ENCODE data around the gene ZNF426.

ZNF426 gene

DNA sequence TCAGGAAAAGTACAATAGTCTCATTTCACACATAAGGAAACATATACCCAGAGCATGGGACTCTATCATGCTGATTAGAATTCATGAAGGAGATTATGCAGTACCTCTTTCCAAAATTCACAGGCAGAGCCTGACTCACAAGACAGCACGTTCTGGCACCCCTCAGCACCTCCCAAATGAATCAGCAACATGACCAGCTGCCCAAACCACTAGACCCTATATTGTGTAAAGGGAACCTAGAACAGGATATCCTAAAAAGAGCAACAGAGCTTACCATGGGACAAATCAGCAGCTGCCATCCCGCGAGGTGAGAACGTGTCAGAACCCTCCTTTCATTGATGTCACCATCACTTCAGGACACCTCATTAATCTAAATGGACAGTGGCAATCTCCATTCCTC lies 2.5 kb downstream of the ZNF426 start:
- no peak for DNase-seq (ENCODE audit: extremely low read depth, insufficient read length)
- Histone ChIP-seq H3K27me3 (replicated peaks; ENCODE audit: control insufficient read depth, insufficient read depth, low read length) (no peaks in the 10 kb centered on the region), H3K4me3 (replicated peaks; ENCODE audit: low read depth, low read length) (no peak overlapping the region), H3K36me3 (ENCODE audit: control insufficient read depth, insufficient read depth, low read length) (peaks cover 20% of the 10 kb centered on the region)
- TF ChIP-seq, protein P1, sequence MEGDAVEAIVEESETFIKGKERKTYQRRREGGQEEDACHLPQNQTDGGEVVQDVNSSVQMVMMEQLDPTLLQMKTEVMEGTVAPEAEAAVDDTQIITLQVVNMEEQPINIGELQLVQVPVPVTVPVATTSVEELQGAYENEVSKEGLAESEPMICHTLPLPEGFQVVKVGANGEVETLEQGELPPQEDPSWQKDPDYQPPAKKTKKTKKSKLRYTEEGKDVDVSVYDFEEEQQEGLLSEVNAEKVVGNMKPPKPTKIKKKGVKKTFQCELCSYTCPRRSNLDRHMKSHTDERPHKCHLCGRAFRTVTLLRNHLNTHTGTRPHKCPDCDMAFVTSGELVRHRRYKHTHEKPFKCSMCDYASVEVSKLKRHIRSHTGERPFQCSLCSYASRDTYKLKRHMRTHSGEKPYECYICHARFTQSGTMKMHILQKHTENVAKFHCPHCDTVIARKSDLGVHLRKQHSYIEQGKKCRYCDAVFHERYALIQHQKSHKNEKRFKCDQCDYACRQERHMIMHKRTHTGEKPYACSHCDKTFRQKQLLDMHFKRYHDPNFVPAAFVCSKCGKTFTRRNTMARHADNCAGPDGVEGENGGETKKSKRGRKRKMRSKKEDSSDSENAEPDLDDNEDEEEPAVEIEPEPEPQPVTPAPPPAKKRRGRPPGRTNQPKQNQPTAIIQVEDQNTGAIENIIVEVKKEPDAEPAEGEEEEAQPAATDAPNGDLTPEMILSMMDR (IDR thresholded peaks at IDR 0.05; ENCODE audit: insufficient read depth, low read length, poor library complexity, severe bottlenecking), result no peak

DNA sequence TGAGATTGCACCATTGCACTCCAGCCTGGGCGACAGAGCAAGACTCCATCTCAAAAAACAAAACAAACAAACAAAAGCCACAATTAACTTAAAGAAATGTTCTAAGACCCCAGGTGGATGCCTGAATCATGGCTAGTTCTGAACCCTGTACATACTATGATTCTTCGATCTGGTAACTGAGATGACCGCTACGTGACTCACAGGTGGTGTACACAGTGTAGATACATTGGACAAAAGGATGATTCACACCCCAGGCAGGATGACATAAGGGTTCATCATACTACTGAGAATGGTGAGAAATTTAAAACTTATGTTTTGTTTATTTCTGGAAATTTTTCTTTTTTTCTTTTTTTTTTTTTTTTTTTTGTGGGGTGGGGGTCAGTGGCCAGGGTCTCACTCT lies 6.5 kb downstream of the ZNF426 start:
- no peak for DNase-seq (ENCODE audit: extremely low read depth, insufficient read length)
- Histone ChIP-seq H3K36me3 (ENCODE audit: control insufficient read depth, insufficient read depth, low read length) (peaks cover 38% of the 10 kb centered on the region), H3K4me3 (replicated peaks; ENCODE audit: low read depth, low read length) (no peak overlapping the region), H3K27me3 (replicated peaks; ENCODE audit: control insufficient read depth, insufficient read depth, low read length) (no peaks in the 10 kb centered on the region)
- TF ChIP-seq, protein P1 (IDR thresholded peaks at IDR 0.05; ENCODE audit: insufficient read depth, low read length, poor library complexity, severe bottlenecking), result no peak

DNA sequence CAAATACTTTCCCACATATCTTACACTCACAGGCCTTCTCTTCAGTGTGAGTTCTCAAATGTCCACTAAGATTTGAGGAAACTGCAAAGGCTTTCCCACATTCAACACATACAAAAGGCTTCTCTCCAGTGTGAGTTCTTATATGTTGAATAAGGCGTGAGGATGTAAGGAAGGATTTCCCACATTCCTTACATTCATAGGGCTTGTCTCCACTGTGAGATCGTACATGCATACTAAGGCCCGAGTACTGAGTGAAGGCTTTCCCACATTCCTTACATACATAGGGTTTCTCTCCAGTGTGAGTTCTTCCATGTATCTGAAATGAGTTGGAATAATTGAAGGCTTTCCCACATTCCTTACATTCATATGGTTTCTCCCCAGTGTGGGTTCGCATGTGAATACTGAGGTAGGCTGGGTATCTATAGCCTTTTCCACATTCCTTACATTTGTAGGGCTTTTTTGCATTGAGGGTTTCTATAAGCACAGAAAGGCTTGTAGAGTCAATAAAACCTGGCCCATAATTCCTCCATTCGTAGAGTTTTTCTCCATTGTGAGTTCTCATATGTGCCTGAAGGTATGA lies 9.6 kb downstream of the ZNF426 start:
- Histone ChIP-seq H3K36me3 (ENCODE audit: control insufficient read depth, insufficient read depth, low read length) (peaks cover 32% of the 10 kb centered on the region), H3K27me3 (replicated peaks; ENCODE audit: control insufficient read depth, insufficient read depth, low read length) (no peaks in the 10 kb centered on the region), H3K4me3 (replicated peaks; ENCODE audit: low read depth, low read length) (no peak overlapping the region)
- no peak for DNase-seq (ENCODE audit: extremely low read depth, insufficient read length)
- TF ChIP-seq, protein P1 (IDR thresholded peaks at IDR 0.05; ENCODE audit: insufficient read depth, low read length, poor library complexity, severe bottlenecking), result no peak

DNA sequence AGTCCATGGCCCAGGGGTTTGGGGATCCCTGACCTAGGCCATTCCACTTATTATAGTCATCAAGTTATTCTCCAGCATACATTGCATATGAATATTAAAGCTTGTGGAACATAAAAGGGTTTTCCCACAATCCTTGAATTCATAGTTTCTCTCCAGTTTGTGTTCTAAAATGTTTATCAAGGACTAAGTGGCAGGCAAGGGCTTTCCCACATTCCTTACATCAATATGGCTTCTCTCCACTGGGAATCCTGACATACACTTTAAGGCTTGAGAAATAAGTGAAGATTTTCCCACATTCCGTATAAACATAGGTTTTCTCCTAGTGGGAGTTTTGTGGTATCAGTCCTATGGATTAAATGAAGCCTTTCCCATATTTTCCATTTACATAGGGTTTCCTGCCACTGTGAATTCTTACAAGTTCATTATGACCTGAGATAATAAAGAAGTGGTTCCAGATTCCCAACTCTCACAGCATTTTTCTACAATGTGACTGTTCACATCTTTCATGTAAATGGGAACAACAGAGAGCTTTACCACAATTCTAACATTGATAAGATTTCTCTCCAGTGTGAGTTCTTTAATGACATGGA lies 14.5 kb downstream of the ZNF426 start:
- no peak overlapping the region for H3K4me3 ChIP-seq (replicated peaks; ENCODE audit: low read depth, low read length)
- no peak for DNase-seq (ENCODE audit: extremely low read depth, insufficient read length)
- H3K36me3 ChIP-seq (ENCODE audit: control insufficient read depth, insufficient read depth, low read length), result peaks cover 6% of the 10 kb centered on the region
- H3K27me3 ChIP-seq (replicated peaks; ENCODE audit: control insufficient read depth, insufficient read depth, low read length), result no peaks in the 10 kb centered on the region
- TF ChIP-seq, protein P1 (IDR thresholded peaks at IDR 0.05; ENCODE audit: insufficient read depth, low read length, poor library complexity, severe bottlenecking), result no peak

DNA sequence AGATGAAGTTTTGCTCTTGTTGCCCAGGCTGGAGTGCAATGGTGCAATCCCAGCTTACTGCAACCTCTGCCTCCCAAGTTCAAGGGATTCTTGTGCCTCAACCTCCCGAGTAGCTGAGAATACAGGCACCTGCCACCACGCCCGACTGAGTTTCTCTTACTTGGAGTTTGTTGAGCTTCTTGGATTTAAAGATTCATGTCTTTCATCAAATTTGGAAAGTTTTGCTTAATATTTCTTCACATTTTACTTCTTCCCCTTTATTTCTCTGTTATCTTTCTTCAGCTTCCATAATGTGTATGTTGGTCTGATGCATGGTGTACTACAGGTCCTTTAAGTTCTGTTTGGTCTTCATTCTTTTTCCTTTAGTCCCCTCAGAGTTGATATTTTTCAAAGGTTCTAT lies 31.2 kb downstream of the ZNF426 start:
- TF ChIP-seq, protein P1 (IDR thresholded peaks at IDR 0.05; ENCODE audit: insufficient read depth, low read length, poor library complexity, severe bottlenecking), result no peak
- H3K4me3 ChIP-seq (replicated peaks; ENCODE audit: low read depth, low read length), result no peak overlapping the region
- DNase-seq (ENCODE audit: extremely low read depth, insufficient read length), result no peak
- H3K36me3 ChIP-seq (ENCODE audit: control insufficient read depth, insufficient read depth, low read length), result no peaks in the 10 kb centered on the region
- H3K27me3 ChIP-seq (replicated peaks; ENCODE audit: control insufficient read depth, insufficient read depth, low read length), result no peaks in the 10 kb centered on the region
